Iris pigment epithelial cell (primary cell): ENCODE measurements around the gene S100A2.
A peak's percentile ranks its signal among the peaks of the same experiment; 100 is the strongest.

ENCODE experiments used
- DNase-seq: peaks from one replicate; pipeline ENCODE4 v3.0.0-alpha.2; 2011; ENCODE audit warnings: low read depth

The S100A2 gene

GRCh38 chr1:153565529-153566374 is at the start of gene S100A2:
Gene S100A2 (minus strand): TSS chr1:153565844. CDS start chr1:153563877, 1,967 bp downstream.
- DNase-seq, result peak; percentile 95

DNA sequence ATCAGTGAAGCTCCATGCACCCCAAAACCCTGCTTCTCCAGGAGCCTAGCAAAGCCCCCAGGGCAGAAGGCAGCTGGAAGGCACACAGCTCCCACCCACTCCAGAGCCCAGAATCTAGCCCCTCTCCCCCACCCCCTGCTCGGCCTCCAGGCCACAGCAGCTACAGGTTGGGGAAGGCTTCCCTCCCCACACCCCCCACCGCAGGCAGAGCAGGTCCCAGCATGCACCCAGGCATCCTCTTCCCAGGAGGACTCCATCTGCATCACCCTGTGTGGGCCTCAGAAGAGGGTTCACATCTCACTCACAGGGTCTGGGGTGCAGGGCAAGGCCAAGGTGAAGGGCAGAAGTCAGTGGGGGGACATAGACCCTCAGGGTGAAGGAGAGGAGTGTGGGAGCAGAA is 49.8 kb upstream of the S100A2 start:
- no peak for DNase-seq

- no peak for DNase-seq
These were observed 49.3 kb upstream of the S100A2 start for GRCh38 chr1:153614906-153615305.

- no peak for DNase-seq
These were observed 48.7 kb upstream of the S100A2 start for GRCh38 chr1:153614189-153614900.

- DNase-seq, result no peak
These were observed 47.8 kb upstream of the S100A2 start for GRCh38 chr1:153613406-153613805.

DNA sequence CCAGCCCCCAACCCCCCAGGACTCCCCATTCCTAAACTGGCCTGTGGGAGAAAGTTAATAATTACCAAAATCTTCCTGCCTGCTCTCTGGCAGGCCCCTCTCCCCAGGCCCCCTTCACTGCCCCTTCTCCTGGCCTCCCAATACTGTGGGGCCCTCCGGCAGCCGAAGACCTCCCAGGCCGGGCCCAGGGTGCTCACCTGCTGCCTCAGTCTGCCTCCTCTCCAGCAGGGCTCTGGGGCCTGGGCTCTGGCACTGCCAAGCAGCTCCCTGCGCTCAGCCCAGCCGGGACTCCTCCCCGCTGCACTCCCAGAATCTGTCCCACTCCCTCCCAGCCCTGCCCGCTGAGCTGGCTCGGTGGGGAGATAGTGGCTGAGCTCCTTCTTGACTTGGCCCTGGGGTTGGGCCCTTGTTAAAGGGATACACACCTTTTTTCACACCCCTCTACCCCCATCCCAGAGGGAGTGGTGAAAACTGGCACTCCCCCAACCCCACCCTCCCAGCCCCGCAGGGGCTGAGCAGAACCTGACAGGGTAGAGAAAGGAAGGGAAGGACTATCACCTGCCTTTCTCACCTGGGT is 47.2 kb upstream of the S100A2 start, which contains the start of gene S100A16:
Gene S100A16, minus strand, starts transcription at position 383 of the 577 bp plus-strand sequence. CDS start 4,986 bp downstream, outside the sequence.
- peak; percentile 56 for DNase-seq

DNA sequence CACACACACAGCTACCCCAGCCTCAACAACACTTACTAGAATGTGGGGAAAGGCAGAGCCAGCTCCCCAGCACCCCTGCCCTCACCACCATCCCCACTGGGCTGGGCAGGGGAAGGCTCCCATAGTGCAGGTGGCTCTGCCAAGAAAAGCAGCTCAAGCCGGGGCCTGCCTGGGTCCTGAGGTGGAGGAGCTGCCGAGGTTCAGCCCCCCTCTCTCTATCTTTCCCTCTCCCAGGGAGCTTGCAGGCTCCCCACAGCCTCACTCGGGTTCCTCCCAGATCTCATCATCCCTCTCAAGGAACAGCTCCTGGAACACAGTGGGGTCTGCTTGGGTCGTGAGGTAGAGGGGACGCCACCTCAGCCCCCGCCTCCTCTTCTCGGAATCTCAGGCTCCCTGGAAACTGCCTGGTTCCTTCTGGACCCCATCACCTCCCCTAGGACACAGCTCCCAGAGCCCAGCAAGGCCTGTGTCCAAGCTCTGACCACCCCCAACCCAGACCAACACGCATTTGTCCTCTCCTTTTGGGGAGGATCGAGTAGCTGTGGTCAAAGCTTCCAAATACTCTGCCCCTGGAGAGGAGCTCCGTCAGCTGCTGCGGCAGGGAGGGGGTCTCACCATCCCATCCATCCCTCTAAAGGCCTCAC is 46.6 kb upstream of the S100A2 start:
- DNase-seq, result no peak

GRCh38 chr1:153611356-153611755 is 45.7 kb upstream of the S100A2 start:
- no peak for DNase-seq

- peak; percentile 48 for DNase-seq
These were observed 45.2 kb upstream of the S100A2 start for GRCh38 chr1:153610811-153611301.

GRCh38 chr1:153610334-153610733 is 44.7 kb upstream of the S100A2 start:
- peak; percentile 41 for DNase-seq

DNA sequence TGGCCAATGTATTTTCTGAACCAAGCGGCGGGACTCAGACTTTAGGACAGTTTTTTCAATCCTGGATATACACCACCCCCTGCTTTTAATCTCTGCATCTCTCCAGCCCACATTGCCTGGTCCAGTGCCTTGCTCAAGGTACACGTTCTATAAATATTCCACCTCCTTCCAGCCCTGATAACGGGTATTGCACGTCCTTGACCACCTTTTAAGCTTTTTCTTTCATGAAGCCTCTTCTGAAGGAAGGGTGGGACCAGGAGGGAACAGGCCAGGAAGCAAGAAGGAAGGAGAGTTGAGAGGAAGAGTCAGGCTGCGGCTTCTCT is 43.9 kb upstream of the S100A2 start:
- no peak for DNase-seq

DNA sequence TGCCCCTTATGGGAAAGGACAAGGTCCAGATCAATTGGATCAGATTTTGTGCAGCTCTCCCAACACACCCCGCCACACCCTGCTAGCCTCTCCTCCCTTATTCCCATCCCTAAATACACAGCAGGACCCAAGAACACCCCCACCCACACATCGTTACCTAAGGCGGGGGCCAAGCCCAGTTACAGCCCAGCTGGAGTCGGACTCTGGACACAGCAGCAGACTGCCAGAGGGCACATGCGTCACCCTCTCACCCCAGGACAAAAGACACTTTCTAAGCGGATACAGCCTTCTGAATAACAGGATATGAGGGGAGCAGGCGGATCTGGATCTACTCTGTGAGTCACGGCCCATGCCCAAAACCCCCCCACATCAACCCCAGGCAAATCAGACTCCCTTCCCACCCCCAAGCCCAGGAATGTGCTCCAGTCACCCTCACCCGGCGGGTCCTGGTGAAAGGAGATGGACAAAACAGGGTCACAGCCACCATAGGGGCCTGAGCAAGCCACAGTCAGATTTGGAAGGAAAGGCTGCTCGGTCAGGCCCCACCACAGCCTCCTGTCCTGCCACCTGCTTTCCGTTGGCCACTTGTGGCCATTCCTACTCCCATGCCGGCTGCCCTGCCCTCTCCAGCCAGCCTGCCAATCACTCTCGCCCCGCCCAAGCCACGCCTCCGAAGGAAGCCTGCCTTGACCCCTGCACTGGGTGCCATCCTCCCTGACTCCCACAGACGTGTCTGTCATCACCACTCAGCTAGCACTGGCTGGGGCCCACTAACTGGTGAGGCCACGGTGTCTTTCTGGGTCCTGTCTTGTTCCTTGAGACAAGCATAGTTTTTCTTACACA is 43.3 kb upstream of the S100A2 start:
- DNase-seq, result peak; percentile 94

DNA sequence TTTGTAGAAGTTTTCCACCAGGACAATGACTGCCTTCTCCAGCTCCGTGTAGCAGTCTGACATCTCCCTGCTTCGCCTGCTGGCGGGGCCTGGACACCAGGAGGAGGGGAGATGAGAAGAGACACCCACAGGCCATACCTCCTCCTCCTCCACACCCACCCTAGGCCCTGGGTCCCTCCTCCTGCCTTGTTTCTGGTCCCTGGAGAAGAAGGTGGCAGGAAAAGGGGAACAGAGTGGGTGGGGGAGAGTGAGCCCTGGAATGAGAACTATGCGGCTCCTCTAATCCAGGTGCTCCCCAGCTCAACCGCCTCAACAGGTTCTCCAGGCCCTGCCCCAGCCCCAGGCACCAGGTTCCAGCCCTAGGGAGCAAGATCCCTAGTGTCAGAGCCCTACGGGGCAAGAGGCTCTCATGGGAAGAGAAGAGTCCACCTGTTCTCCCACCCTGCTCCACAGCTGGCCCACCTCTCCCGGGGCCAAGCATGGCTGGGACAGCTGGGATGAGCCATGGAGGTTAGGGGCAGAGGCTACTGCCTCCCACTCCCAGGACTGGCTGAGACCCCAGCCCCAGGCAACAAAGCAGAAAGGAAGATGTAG is 42.5 kb upstream of the S100A2 start:
- DNase-seq, result no peak

- no peak for DNase-seq
These were observed 41.7 kb upstream of the S100A2 start for GRCh38 chr1:153607381-153607780.

GRCh38 chr1:153606194-153606593 is 40.5 kb upstream of the S100A2 start:
- no peak for DNase-seq

GRCh38 chr1:153602749-153603148 is 37.1 kb upstream of the S100A2 start:
- DNase-seq, result no peak

GRCh38 chr1:153599847-153600246 is 34.2 kb upstream of the S100A2 start:
- DNase-seq, result no peak

GRCh38 chr1:153598309-153599172 is 32.9 kb upstream of the S100A2 start:
- peak; percentile 66 for DNase-seq

DNA sequence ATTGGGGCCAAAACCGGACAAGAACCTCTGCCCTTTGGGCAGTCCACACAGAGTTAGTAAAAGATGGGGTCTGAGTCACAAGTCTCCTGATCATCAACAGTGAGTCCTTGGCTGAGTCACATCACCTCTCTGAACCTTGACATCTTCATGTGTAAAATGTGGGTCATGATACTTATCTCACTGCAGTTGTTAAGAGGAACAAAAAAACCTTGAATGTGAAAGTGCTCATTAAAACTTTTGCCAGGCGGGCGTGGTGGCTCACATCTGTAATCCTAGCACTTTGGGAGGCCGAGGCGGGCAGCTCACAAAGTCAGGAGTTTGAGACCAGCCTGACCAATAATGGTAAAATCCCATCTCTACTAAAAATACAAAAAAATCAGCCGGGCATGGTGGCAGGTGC is 31.6 kb upstream of the S100A2 start:
- DNase-seq, result peak; percentile 76

DNA sequence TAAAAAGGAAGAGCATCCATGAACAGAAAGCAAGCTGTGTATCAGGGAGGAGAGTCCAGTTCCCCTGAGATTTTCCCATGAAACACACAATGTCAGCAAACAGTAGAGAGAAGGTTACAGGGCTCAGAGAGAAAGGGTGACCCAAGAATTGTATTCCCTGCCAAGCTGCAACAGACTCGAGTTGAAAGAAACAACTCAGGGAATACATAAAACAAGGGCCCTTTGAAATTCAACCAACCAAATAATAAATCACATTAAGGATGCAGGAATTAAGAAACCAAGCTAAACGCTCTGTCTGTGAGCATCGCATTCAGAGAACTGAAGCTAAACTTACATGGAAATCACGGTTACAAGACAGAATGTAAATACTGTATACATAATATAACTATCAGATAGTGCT is 27.1 kb upstream of the S100A2 start:
- DNase-seq, result no peak
